ENCODE results near the gene THNSL1. TPM values are rescaled to one million over a fixed set of nuclear protein-coding genes. Genes with fewer than 3 reads are reported as not detected.

Gene THNSL1
- total RNA-seq, 1 donor = 2.9 TPM

DNA sequence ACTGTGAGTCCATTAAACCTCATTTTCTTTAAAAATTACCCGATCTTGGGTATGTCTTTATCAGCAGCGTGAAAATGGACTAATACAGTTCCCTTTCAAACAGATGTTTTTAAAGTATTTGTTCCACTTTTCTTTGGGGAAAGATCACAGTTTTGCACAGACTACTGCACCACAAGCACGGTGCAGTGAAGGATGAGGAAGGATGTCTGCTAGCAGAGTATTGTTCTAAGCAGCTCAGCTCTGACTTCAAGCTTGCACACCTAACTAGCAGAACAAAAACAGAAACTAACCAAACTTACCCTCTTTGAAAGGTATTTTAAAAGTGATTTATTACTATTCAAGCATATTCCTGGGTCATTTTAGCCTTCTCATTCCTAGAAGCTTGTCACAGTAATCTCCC lies 20.0 kb downstream of the THNSL1 start:
- TF ChIP-seq, protein P1, sequence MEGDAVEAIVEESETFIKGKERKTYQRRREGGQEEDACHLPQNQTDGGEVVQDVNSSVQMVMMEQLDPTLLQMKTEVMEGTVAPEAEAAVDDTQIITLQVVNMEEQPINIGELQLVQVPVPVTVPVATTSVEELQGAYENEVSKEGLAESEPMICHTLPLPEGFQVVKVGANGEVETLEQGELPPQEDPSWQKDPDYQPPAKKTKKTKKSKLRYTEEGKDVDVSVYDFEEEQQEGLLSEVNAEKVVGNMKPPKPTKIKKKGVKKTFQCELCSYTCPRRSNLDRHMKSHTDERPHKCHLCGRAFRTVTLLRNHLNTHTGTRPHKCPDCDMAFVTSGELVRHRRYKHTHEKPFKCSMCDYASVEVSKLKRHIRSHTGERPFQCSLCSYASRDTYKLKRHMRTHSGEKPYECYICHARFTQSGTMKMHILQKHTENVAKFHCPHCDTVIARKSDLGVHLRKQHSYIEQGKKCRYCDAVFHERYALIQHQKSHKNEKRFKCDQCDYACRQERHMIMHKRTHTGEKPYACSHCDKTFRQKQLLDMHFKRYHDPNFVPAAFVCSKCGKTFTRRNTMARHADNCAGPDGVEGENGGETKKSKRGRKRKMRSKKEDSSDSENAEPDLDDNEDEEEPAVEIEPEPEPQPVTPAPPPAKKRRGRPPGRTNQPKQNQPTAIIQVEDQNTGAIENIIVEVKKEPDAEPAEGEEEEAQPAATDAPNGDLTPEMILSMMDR (IDR thresholded peaks at IDR 0.05; ENCODE audit: extremely low read depth, low read depth, low read length) = no peak
- Histone ChIP-seq H3K4me1 (ENCODE audit: insufficient read depth, low read length) (no peaks in the 10 kb centered on the region), H3K4me3 (ENCODE audit: insufficient read depth, low read length) (no peak overlapping the region), H3K9me3 (ENCODE audit: low read depth, low read length) (no peaks in the 10 kb centered on the region), H3K27me3 (ENCODE audit: insufficient read depth, low read length) (no peaks in the 10 kb centered on the region), H2AFZ (ENCODE audit: low read length) (no peak overlapping the region), H4K20me1 (ENCODE audit: insufficient read depth, low read length) (no peaks in the 10 kb centered on the region), H3K79me2 (ENCODE audit: insufficient read depth, low read length) (no peaks in the 10 kb centered on the region), H3K27ac (ENCODE audit: low read depth, low read length) (no peak overlapping the region), H3K4me2 (ENCODE audit: insufficient read depth, low read length) (no peak overlapping the region), H3K36me3 (ENCODE audit: insufficient read depth, low read length) (no peaks in the 10 kb centered on the region)
- DNase-seq (ENCODE audit: insufficient read length, low spot score, missing footprints) = no peak

DNA sequence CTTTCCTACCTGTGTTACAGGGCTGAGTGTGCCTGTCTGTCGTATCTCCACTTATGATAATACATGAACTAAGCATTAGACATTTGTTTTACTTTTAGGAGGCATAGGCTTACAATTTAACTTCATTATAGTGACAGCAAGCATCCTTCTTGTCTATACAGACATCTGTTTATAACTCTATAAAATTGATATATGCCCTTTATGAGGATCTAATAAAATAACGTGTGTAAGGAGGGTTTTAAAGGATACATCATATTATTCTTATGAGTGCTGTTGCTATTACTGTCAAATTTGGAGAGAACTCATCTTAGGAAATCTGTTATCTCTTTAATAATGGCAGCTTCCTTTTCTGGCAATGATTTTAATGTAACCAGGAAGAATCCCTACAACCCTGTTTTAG lies 21.9 kb downstream of the THNSL1 start:
- Histone ChIP-seq H4K20me1 (ENCODE audit: insufficient read depth, low read length) (no peaks in the 10 kb centered on the region), H3K79me2 (ENCODE audit: insufficient read depth, low read length) (no peaks in the 10 kb centered on the region), H3K4me3 (ENCODE audit: insufficient read depth, low read length) (no peak overlapping the region), H3K27ac (ENCODE audit: low read depth, low read length) (no peak overlapping the region), H3K4me2 (ENCODE audit: insufficient read depth, low read length) (no peak overlapping the region), H3K9me3 (ENCODE audit: low read depth, low read length) (no peaks in the 10 kb centered on the region), H3K4me1 (ENCODE audit: insufficient read depth, low read length) (no peaks in the 10 kb centered on the region), H2AFZ (ENCODE audit: low read length) (no peak overlapping the region), H3K36me3 (ENCODE audit: insufficient read depth, low read length) (no peaks in the 10 kb centered on the region), H3K27me3 (ENCODE audit: insufficient read depth, low read length) (no peaks in the 10 kb centered on the region)
- no peak for DNase-seq (ENCODE audit: insufficient read length, low spot score, missing footprints)
- TF ChIP-seq, protein P1 (IDR thresholded peaks at IDR 0.05; ENCODE audit: extremely low read depth, low read depth, low read length) = no peak

DNA sequence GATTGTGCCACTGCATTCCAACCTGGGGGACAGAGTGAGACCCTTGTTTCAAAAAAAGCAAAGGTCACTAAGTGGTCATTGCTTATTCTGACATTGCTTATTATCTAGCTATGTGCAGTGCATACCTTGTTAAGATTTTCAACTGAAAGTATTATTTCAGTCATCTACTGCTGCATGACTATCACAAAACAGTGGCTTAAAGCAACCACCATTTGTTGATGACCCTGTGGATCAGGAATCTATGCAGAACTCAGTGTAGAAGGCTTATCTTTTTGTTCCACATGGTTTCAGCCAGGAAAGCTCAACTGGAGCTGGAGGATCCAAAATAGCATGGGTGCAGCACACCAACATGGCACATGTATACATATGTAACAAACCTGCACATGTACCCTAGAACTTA lies 23.1 kb downstream of the THNSL1 start:
- Histone ChIP-seq H3K36me3 (ENCODE audit: insufficient read depth, low read length) (no peaks in the 10 kb centered on the region), H3K27me3 (ENCODE audit: insufficient read depth, low read length) (peaks cover 2% of the 10 kb centered on the region), H3K27ac (ENCODE audit: low read depth, low read length) (no peak overlapping the region), H3K79me2 (ENCODE audit: insufficient read depth, low read length) (no peaks in the 10 kb centered on the region), H4K20me1 (ENCODE audit: insufficient read depth, low read length) (no peaks in the 10 kb centered on the region), H3K9me3 (ENCODE audit: low read depth, low read length) (no peaks in the 10 kb centered on the region), H3K4me3 (ENCODE audit: insufficient read depth, low read length) (no peak overlapping the region), H2AFZ (ENCODE audit: low read length) (no peak overlapping the region), H3K4me2 (ENCODE audit: insufficient read depth, low read length) (no peak overlapping the region), H3K4me1 (ENCODE audit: insufficient read depth, low read length) (no peaks in the 10 kb centered on the region)
- no peak for DNase-seq (ENCODE audit: insufficient read length, low spot score, missing footprints)
- TF ChIP-seq, protein P1 (IDR thresholded peaks at IDR 0.05; ENCODE audit: extremely low read depth, low read depth, low read length) = no peak

DNA sequence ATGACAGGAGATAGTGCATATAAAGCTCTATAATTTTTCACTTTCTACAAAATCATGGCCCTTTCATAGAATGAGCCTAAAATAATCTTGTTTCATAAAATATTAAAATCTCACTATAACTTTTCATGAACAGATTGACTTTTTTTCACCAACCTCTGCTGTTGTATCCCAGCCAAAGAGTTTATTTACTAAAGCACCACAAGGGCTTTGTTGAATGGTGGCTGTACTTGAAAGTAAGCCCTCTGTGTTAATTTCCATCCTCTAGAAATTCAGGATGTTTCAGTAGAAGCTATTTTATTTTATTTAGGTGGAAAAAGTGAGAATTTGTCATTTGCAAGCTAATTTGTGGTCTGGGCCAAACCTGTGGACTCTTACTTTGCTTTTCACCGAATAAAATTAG lies 30.2 kb downstream of the THNSL1 start:
- peaks cover 12% of the 10 kb centered on the region for H3K27me3 ChIP-seq (ENCODE audit: insufficient read depth, low read length)
- no peak overlapping the region for H3K4me3 ChIP-seq (ENCODE audit: insufficient read depth, low read length)
- no peaks in the 10 kb centered on the region for H3K79me2 ChIP-seq (ENCODE audit: insufficient read depth, low read length)
- H3K9me3 ChIP-seq (ENCODE audit: low read depth, low read length) = no peaks in the 10 kb centered on the region
- H3K36me3 ChIP-seq (ENCODE audit: insufficient read depth, low read length) = no peaks in the 10 kb centered on the region
- peaks cover 15% of the 10 kb centered on the region for H3K4me1 ChIP-seq (ENCODE audit: insufficient read depth, low read length)
- no peak overlapping the region for H2AFZ ChIP-seq (ENCODE audit: low read length)
- TF ChIP-seq, protein P1 (IDR thresholded peaks at IDR 0.05; ENCODE audit: extremely low read depth, low read depth, low read length) = no peak
- DNase-seq (ENCODE audit: insufficient read length, low spot score, missing footprints) = no peak
- no peaks in the 10 kb centered on the region for H4K20me1 ChIP-seq (ENCODE audit: insufficient read depth, low read length)
- no peak overlapping the region for H3K27ac ChIP-seq (ENCODE audit: low read depth, low read length)
- no peak overlapping the region for H3K4me2 ChIP-seq (ENCODE audit: insufficient read depth, low read length)
